Small intestine (tissue), 7 donors: ENCODE data around the gene SYNPR. TPM values are rescaled to one million over a fixed set of nuclear protein-coding genes. Genes with fewer than 3 reads are reported as not detected.

Experiments
- DNase-seq, 2 donors: peaks; one replicate each; pipeline versions ENCODE4 v3.0.0 to v3.0.0-alpha.2; 2013
- FAIRE-seq: peaks from 2 replicates; lab custom pipeline; 2012; peaks lifted over from hg19 to GRCh38; lab: Jason Lieb, UNC
- H3K27ac ChIP-seq, 3 donors: one replicate each; pipeline ENCODE4 v1.5.1; 2013; ENCODE audit warnings: low read length in 2 of 3, mild to moderate bottlenecking in 2 of 3, control low read depth in 1 of 3, inconsistent platforms in 1 of 3, low read depth in 1 of 3, moderate library complexity in 1 of 3
- H3K27me3 ChIP-seq, 3 donors: one replicate each; pipeline ENCODE4 v1.6.1; 2013; ENCODE audit warnings: low read length in 3 of 3, inconsistent platforms in 1 of 3; ENCODE audit not compliant: control insufficient read depth in 3 of 3, insufficient read depth in 3 of 3
- H3K36me3 ChIP-seq, 3 donors: one replicate each; pipeline ENCODE4 v1.6.1; 2013; ENCODE audit warnings: low read length in 3 of 3, inconsistent platforms in 1 of 3, low read depth in 1 of 3, mild to moderate bottlenecking in 1 of 3, moderate library complexity in 1 of 3; ENCODE audit not compliant: control insufficient read depth in 3 of 3, insufficient read depth in 2 of 3
- H3K4me1 ChIP-seq, 3 donors: one replicate each; pipeline ENCODE4 v1.6.1; 2013; ENCODE audit warnings: low read length in 2 of 3, inconsistent platforms in 1 of 3, low read depth in 1 of 3, mild to moderate bottlenecking in 1 of 3, moderate library complexity in 1 of 3; ENCODE audit not compliant: control insufficient read depth in 3 of 3, insufficient read depth in 2 of 3
- H3K4me3 ChIP-seq, 3 donors: one replicate each; pipeline ENCODE4 v1.5.1; 2013; ENCODE audit warnings: low read length in 3 of 3, control low read depth in 1 of 3, inconsistent platforms in 1 of 3, low read depth in 1 of 3, mild to moderate bottlenecking in 1 of 3, moderate library complexity in 1 of 3
- H3K9me3 ChIP-seq, 2 donors: one replicate each; pipeline ENCODE4 v1.6.1; 2013; ENCODE audit warnings: low read depth in 1 of 2, low read length in 1 of 2; ENCODE audit not compliant: control insufficient read depth in 2 of 2, insufficient read depth in 1 of 2
- WGBS, 3 donors: extraction: QIAGEN DNeasy Blood & Tissue Kit; methylation state at CpG; one replicate each; pipeline ENCODE4 v1.1.7; 2013; 5-methylcytosine and 5-hydroxymethylcytosine counted together
- polyA plus RNA-seq, 4 donors: library from polyadenylated mRNA; stranded (reverse) in 3 of 4; unstranded in 1 of 4; fragments of 200-250 nt in 3 of 4; fragments of 120-200 nt in 1 of 4; gene quantifications; one replicate each; pipeline versions ENCODE4 v1.2.1 to v1.2.3, GENCODE V29; 2013
- donor health status: healthy with polysubstance abuse.
- donor health status: control.
- donor health status: control.
- donor health status: Bipolar disorder and iron deficiency.
- donor health status: healthy.

Gene SYNPR
- polyA plus RNA-seq, 4 donors = 0.36 to 0.87 TPM; not detected in 2

DNA sequence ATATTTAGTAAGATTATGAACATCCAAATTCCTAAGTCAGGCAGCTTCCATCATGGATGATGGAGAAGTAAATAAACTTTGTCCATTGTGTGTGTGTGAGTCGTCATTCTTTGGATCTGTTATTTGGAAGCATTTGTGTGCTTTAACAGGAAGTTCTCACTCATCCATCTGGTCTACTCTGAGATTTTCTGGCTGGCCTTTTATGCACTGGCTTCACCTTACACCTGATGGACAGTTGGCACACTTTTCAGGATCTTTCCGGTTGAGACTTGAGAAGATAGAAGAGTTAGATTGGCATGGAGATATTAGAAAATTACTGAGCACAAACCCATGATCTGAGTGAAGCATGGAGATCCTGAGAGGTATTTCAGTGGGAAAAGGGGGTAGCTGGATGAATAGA, 12.6 kb downstream of the SYNPR start:
- H3K36me3 ChIP-seq = no peaks in the 10 kb centered on the region
- H3K4me1 ChIP-seq = no peaks in the 10 kb centered on the region
- 59 to 74% (median 69%) methylated on average over 2 of the region's 2 CpGs for WGBS, 3 donors
- FAIRE-seq (no peak), DNase-seq (no peak)
- H3K4me3 ChIP-seq = no peak overlapping the region
- H3K27me3 ChIP-seq = peaks cover 0 to 3% (median under 1%) of the 10 kb centered on the region in 3 donors
- H3K9me3 ChIP-seq = no peaks in the 10 kb centered on the region
- H3K27ac ChIP-seq = no peak overlapping the region

DNA sequence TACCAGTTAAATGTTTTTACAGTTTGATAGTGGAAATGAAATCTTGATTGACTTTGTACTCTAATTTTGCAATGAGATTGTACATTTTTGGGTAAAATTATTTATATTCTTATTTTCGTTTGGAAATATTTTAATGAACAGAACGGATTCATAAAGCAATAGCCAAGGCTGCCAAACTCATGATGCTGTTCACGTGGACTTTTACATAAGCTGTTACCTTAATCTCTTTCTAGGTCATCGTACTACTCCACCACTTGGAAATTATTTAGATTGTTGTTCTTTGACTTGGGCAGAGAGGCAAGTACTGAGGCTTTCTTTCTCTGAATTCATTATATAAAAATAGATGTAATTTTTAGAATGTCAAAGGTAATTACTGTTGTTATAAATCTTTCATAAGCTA, 16.2 kb downstream of the SYNPR start:
- Histone ChIP-seq H3K9me3 (peaks cover 0 to 5% of the 10 kb centered on the region in 2 donors), H3K27me3 (peaks cover 0 to 3% (median 1%) of the 10 kb centered on the region in 3 donors), H3K36me3 (no peaks in the 10 kb centered on the region), H3K4me1 (no peaks in the 10 kb centered on the region), H3K4me3 (no peak overlapping the region), H3K27ac (no peak overlapping the region)
- FAIRE-seq (no peak), DNase-seq (no peak)
- WGBS, 3 donors = 72 to 80% (median 77%) methylated on average over 4 of the region's 4 CpGs

DNA sequence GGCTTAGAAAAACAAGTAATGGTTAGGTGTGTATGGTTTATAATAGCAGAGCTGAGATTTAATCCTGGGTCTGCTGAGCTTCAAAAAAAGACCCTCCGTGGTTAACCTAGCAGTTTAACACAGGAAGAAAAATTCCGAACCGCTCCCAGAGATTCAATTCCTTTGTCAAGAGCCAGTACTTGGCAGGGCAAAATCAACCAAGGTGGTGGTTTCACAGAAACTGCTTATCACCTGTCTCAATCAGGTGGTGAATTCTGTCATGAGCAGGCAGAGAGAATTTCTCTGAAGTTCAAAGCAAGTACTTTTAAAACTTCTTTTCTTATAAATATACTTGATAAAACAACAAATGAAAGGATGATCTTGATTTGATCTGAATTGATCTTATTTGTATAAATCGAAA, 17.2 kb downstream of the SYNPR start:
- Histone ChIP-seq H3K27me3 (peaks cover 0 to 3% (median 0%) of the 10 kb centered on the region in 3 donors), H3K36me3 (no peaks in the 10 kb centered on the region), H3K4me1 (no peaks in the 10 kb centered on the region), H3K27ac (no peak overlapping the region), H3K9me3 (peaks cover 0 to 5% of the 10 kb centered on the region in 2 donors), H3K4me3 (no peak overlapping the region)
- no peak for FAIRE-seq
- no peak for DNase-seq
- WGBS, 3 donors = 48 to 74% (median 66%) methylated on average over 4 of the region's 4 CpGs

DNA sequence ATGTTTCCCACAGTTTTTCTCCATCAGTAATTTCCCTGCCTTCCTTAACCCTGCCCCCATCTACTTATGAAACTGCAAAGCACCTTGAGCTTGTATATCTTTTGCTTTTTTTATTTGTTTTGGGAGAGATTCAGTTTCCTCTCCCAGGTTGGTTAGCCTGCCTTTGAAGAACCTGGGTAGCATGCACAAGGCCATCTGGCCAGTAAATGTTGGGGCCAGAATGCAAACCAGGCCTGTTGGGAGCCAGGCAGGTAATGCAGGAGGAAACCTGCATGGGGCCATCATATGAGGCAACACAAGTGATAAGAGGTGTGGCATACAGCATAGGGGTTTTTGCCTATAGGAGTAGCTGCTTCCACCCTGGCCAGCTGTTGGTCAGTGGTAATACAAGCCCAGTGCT, 17.7 kb downstream of the SYNPR start:
- peaks cover 0 to 3% (median 0%) of the 10 kb centered on the region in 3 donors for H3K27me3 ChIP-seq
- H3K4me1 ChIP-seq = no peaks in the 10 kb centered on the region
- no peak for DNase-seq
- H3K9me3 ChIP-seq = peaks cover 0 to 5% of the 10 kb centered on the region in 2 donors
- no peaks in the 10 kb centered on the region for H3K36me3 ChIP-seq
- H3K27ac ChIP-seq = no peak overlapping the region
- H3K4me3 ChIP-seq = no peak overlapping the region
- no peak for FAIRE-seq

DNA sequence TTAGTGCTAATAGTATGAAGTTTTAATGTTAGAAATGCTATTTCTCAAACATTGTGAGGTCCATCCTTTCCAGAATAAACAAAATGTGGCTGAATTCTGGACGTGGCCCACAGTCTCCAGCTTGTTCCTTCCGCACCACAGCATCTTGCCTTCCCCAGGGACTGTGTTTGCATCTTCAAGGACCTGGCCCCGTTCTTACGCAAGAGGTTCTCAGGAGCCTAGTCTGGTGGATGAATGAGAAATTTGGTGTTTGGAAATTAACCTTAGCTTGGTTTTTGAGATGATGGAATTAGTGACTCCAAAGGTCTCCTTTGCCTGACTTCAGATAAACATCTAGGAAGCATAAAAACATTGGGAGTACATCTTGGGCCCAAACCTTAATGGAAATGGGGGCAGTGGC, 18.1 kb downstream of the SYNPR start:
- peaks cover 0 to 5% of the 10 kb centered on the region in 2 donors for H3K9me3 ChIP-seq
- H3K4me1 ChIP-seq = no peaks in the 10 kb centered on the region
- no peaks in the 10 kb centered on the region for H3K36me3 ChIP-seq
- DNase-seq = no peak
- WGBS, 3 donors = 72 to 87% (median 83%) methylated on average over 4 of the region's 4 CpGs
- peaks cover 0 to 3% (median 0%) of the 10 kb centered on the region in 3 donors for H3K27me3 ChIP-seq
- no peak for FAIRE-seq
- no peak overlapping the region for H3K4me3 ChIP-seq
- no peak overlapping the region for H3K27ac ChIP-seq

DNA sequence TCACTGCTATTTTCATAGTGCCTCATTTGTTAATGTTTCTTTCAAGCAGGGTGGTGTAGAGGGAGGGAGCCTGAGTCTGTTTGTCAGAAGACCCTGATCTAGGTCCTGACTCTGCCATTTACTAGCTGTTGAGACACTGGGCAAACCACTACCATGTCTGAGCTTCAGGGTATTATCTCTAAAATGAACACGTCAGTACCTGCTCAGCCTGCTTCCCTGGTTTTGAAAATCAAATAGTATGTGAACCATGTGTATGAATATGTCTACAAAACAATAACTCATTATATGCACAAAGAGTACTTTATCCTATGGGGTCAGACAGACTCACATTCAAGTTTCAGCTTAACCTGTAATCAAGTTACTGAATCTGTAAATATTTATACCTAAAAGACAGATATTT, 25.1 kb downstream of the SYNPR start:
- Histone ChIP-seq H3K4me3 (no peak overlapping the region), H3K4me1 (no peaks in the 10 kb centered on the region), H3K9me3 (no peaks in the 10 kb centered on the region), H3K36me3 (no peaks in the 10 kb centered on the region), H3K27ac (no peak overlapping the region), H3K27me3 (peaks cover 0 to 2% (median 0%) of the 10 kb centered on the region in 3 donors)
- FAIRE-seq = no peak
- DNase-seq = no peak
- WGBS, 3 donors = 21 to 43% (median 43%) methylated on average over 1 of the region's 1 CpG

DNA sequence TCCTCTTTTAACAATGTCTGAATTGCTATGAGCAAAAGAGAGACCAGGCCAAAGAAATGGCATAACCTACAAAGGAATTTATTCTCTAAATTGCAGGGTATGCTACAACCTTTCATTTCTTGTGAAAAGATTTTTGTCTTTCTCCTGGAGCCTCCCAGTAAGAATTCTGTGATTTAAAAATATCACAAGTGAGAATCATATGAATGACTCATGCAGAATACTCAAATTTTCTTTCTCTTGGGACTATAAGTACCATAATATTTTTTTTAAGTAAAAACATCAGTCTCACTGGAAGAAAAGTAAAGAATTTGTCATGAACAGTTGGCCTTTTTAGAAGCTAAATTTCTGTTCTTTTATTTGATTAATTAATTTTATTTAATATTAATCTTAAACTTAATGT, 26.3 kb downstream of the SYNPR start:
- Histone ChIP-seq H3K36me3 (no peaks in the 10 kb centered on the region), H3K27ac (no peak overlapping the region), H3K9me3 (no peaks in the 10 kb centered on the region)

DNA sequence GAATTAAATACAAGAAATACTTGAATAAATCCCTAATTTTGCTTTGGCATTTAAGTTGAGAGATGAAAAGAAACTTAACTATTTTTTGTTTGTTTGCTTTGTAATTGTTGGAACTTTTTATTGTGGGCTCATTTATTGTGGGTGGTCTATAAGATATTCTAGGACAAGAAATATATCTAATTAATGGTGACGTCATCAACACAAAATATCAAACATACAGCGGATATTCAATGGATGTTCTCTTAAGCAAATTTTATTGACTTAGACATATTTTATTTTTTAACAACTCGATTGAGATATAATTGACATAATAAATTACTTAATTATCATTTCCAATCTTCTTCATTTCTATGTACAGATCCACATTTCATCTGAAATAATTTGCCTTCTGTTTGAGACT, 30.0 kb downstream of the SYNPR start:
- FAIRE-seq = no peak

More for the DNA sequence above, 26.3 kb downstream of the SYNPR start:
- H3K4me1 ChIP-seq = no peaks in the 10 kb centered on the region
- H3K4me3 ChIP-seq = no peak overlapping the region
- peaks cover 0 to 2% (median 0%) of the 10 kb centered on the region in 3 donors for H3K27me3 ChIP-seq
- DNase-seq = no peak
- FAIRE-seq = no peak

DNA sequence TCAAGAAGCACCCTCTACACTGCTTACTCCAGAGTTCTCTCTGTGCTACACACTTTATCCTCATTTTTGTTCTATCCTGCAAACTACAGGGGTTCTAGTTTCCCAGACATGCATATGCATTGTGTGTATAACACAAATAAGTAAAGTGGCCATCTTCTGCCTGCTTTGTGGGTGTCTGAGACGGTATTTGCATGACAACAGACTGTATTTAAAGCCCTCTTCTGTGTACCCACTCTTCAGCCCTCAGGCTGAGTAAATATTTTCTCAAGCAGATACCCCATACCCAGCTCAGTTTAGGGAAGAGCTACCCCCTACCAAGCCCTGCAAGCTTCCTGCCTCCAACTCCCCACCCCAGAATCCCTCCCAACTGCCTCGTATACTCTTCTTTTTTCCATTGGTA, 31.7 kb downstream of the SYNPR start:
- DNase-seq (no peak), FAIRE-seq (no peak)
- no peak overlapping the region for H3K4me3 ChIP-seq
- WGBS, 3 donors = 20 to 51% (median 41%) methylated on average over 2 of the region's 2 CpGs
- no peaks in the 10 kb centered on the region for H3K36me3 ChIP-seq
- no peaks in the 10 kb centered on the region for H3K9me3 ChIP-seq
- peaks cover 0 to 2% (median 0%) of the 10 kb centered on the region in 3 donors for H3K27me3 ChIP-seq
- H3K4me1 ChIP-seq = no peaks in the 10 kb centered on the region
- no peak overlapping the region for H3K27ac ChIP-seq

More for the DNA sequence above, 30.0 kb downstream of the SYNPR start:
- H3K4me1 ChIP-seq = no peaks in the 10 kb centered on the region
- no peaks in the 10 kb centered on the region for H3K36me3 ChIP-seq
- H3K27ac ChIP-seq = no peak overlapping the region
- no peaks in the 10 kb centered on the region for H3K9me3 ChIP-seq
- no peak overlapping the region for H3K4me3 ChIP-seq
- H3K27me3 ChIP-seq = peaks cover 0 to 2% (median 0%) of the 10 kb centered on the region in 3 donors
- 76 to 82% (median 79%) methylated on average over 3 of the region's 3 CpGs for WGBS, 3 donors
- no peak for DNase-seq
